ENCODE data around the gene GAL3ST3. TPM values are rescaled to one million over a fixed set of nuclear protein-coding genes. Genes with fewer than 3 reads are reported as not detected.
A peak's percentile ranks its signal among the peaks of the same experiment; 100 is the strongest.
"Not testable (repeated sequence)": the region's sequence is repeated elsewhere in the genome, so short reads cannot be mapped to it uniquely, and the experiment has no call there.

GAL3ST3 gene
- total RNA-seq, 1 donor from 2014 or later = not detected

DNA sequence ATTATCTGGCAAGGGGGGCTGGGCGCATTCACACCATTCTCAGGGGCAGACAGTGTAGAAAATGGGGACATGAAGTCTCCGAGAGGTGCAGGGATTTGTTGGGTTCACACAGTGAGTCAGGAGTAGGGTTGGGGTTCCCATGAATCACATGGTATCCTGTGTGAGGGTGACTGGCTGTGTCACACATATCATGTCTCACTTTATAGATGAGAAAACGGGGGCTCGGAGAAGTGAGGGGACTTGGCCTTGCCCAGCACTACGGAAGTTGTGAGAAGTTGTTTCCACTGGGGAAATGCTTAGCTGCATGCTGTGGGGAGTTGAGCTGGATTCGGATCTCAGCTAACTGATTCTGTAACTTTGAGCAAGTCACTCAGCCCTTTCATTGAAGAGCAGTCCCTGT lies 4.2 kb downstream of the GAL3ST3 start:
- Mint-ChIP-seq H3K4me1 (peaks cover 14% of the 10 kb centered on the region), H3K36me3 (ENCODE audit: low read depth) (no peaks in the 10 kb centered on the region), H3K27me3 (peaks cover 13% of the 10 kb centered on the region), H3K9me3 (no peaks in the 10 kb centered on the region), H3K27ac (peak overlapping the region; percentile 35), H3K4me3 (peak overlapping the region; percentile 27)
- DNase-seq = no peak
- intact Hi-C loops (cut with micrococcal nuclease) = no loop called here

DNA sequence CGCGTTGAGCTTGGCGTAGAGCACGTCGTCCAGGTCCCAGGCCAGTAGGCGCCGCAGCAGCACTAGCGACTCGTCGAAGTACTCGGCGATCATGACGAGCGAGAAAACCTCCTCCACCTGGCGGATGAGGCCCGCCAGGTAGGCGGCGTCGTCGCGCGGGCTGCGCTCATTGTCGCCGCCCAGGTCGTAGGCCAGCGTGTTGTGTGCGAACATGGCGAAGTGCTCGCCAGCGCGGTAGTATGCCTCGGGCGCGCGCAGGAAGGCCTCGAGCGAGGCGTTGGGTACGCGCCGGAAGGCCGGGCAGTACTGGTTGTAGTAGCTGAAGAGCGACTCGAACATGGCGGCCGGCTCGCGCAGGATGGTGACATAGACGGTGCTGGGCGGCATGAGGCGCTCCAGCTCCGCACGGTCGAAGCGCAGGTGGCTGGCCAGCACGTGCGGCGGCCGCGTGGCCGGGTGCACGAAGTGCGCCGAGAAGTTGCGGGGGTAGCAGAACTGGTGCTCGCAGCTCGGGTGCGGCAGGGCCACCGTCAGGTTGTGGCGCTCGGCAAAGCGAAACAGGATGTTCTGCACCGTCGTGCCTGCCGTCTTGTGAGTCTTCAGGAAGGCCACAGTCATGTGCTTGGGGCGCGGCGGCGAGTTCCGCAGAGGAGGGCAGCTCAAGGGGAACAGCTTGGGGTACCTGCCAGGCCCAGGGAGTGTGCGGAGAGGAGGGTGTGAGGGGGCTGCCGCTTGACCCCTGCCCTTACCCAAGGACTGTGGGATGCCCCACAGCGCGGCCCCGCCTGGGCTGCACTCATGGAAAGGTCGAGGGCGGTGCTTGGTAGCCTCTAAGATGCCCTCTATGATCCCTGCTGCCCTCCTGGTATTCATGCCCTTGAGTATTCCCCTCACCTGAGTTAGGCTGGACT lies 5.7 kb downstream of the GAL3ST3 start:
- H3K36me3 Mint-ChIP-seq (ENCODE audit: low read depth) = no peaks in the 10 kb centered on the region
- intact Hi-C loops (cut with micrococcal nuclease) = no loop called here
- DNase-seq = no peak
- H3K9me3 Mint-ChIP-seq = no peaks in the 10 kb centered on the region
- H3K27ac Mint-ChIP-seq = no peak overlapping the region
- peaks cover 11% of the 10 kb centered on the region for H3K27me3 Mint-ChIP-seq
- H3K4me1 Mint-ChIP-seq = peaks cover 10% of the 10 kb centered on the region
- no peak overlapping the region for H3K4me3 Mint-ChIP-seq

DNA sequence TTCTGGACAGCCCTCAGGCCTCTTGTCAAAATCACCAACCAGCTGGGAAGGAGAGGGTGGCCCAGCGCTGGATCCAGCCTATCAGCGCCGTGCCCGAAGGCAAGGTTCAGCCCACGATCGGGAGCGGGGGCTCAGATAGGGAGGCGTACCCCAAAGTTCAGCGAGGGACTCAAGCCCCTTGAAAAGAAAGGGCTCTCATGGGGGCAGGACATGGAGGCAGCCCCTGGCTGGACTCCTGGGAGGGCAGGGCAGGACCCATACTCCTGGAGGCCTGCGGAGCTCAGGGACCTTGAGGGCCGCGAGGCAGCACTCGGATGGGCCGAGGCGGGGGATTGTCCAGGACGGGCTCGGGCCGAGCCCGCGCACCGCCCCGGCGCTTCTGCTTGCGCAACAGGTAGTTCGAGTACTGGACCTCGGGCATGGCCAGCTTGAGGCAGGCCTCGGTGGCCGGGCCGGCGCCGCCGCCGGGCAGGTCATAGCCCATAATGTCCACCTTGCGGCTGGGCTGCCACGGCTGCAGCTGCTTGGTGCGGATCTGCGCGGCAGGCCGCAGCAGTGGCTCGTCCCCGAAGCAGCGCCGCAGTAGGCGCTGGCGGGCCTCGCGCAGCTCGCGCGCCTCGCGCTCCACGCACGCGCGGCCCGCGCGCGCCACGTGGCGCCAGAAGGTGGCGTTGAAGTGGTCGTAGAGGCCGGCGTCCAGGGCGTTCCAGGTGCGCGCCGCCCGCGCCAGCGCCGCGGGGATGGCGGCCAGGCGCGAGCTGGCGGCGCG lies 6.5 kb downstream of the GAL3ST3 start:
- Mint-ChIP-seq H3K36me3 (ENCODE audit: low read depth) (no peaks in the 10 kb centered on the region), H3K27me3 (peaks cover 7% of the 10 kb centered on the region), H3K4me3 (no peak overlapping the region), H3K27ac (no peak overlapping the region), H3K9me3 (no peaks in the 10 kb centered on the region), H3K4me1 (peaks cover 10% of the 10 kb centered on the region)
- intact Hi-C loops (cut with micrococcal nuclease) = no loop called here
- DNase-seq = no peak

- H3K4me1 Mint-ChIP-seq = peaks cover 3% of the 10 kb centered on the region
- H3K36me3 Mint-ChIP-seq (ENCODE audit: low read depth) = no peaks in the 10 kb centered on the region
- H3K27me3 Mint-ChIP-seq = peaks cover 7% of the 10 kb centered on the region
- no peak overlapping the region for H3K27ac Mint-ChIP-seq
- intact Hi-C loops (cut with micrococcal nuclease) = no loop called here
- H3K4me3 Mint-ChIP-seq = no peak overlapping the region
- no peak for DNase-seq
- no peaks in the 10 kb centered on the region for H3K9me3 Mint-ChIP-seq
Observed at GRCh38 chr11:66039765-66040164, 9.2 kb downstream of the GAL3ST3 start.

DNA sequence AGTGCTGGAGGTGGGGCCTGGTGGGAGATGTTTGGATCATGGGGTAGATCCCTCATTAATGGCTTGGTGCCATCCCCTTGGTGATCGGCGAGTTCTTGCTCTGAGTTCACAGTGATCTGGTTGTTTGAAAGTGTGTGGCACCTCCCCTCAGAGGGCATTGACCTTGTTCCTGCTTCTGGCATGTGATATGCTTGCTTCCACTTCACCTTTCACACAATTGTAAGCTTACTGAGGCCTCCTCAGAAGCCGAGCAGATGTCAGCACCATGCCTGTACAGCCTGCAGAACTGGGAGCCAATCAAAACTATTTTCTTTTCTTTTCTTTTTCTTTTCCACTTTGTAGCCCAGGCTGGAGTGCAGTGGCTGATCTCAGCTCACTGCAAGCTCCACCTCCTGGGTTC lies 11.6 kb downstream of the GAL3ST3 start:
- Mint-ChIP-seq H3K4me3 (no peak overlapping the region), H3K9me3 (no peaks in the 10 kb centered on the region), H3K27me3 (peaks cover 10% of the 10 kb centered on the region), H3K36me3 (ENCODE audit: low read depth) (no peaks in the 10 kb centered on the region), H3K27ac (no peak overlapping the region), H3K4me1 (no peaks in the 10 kb centered on the region)
- DNase-seq = no peak
- intact Hi-C loops (cut with micrococcal nuclease) = no loop called here

- H3K9me3 Mint-ChIP-seq = no peaks in the 10 kb centered on the region
- H3K36me3 Mint-ChIP-seq (ENCODE audit: low read depth) = no peaks in the 10 kb centered on the region
- no peak overlapping the region for H3K27ac Mint-ChIP-seq
- no peaks in the 10 kb centered on the region for H3K4me1 Mint-ChIP-seq
- DNase-seq = no peak
- peaks cover 10% of the 10 kb centered on the region for H3K27me3 Mint-ChIP-seq
- no peak overlapping the region for H3K4me3 Mint-ChIP-seq
- intact Hi-C loops (cut with micrococcal nuclease) = no loop called here
Observed at GRCh38 chr11:66036334-66036710, 12.6 kb downstream of the GAL3ST3 start.

DNA sequence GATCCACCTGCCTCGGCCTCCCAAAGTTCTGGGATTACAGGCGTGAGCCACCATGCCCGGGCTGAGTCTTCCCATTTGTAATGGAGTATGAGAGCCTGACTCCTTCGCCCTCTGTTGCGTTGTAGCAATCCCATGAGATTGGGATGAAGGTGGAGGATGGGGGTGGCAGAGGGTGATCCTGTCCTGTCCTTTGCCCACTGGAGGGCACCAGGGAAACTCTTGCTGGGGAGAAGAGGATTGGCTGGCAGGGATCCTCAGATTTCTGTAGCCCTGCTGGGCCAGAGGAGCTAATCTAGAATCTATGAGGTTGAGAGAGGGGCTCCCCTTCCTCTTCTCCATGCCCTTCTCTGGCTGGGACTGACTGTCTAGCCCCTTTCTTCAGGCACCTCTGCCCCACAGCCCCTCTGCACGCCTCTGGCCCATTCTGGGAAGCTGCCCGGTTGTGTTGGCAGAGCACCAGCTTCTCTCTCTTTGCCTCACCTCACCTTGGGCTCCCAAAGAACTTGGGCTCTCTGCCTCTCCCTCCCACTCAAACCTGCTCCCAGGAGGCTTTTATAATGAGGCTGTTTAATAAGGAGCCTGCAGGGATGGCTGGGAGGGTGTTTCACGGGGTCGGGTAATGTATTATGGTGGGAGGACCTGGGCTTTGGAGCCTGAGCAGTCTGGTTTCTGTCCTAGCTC lies 13.2 kb downstream of the GAL3ST3 start:
- Mint-ChIP-seq H3K27me3 (peaks cover 8% of the 10 kb centered on the region), H3K4me3 (no peak overlapping the region), H3K9me3 (no peaks in the 10 kb centered on the region), H3K4me1 (no peaks in the 10 kb centered on the region), H3K36me3 (ENCODE audit: low read depth) (no peaks in the 10 kb centered on the region), H3K27ac (no peak overlapping the region)
- DNase-seq = no peak
- intact Hi-C loops (cut with micrococcal nuclease) = no loop called here

GRCh38 chr11:66032957-66033735 lies 15.8 kb downstream of the GAL3ST3 start:
- Mint-ChIP-seq H3K4me3 (no peak overlapping the region), H3K36me3 (ENCODE audit: low read depth) (no peaks in the 10 kb centered on the region), H3K4me1 (no peaks in the 10 kb centered on the region), H3K27ac (no peak overlapping the region), H3K9me3 (no peaks in the 10 kb centered on the region), H3K27me3 (peaks cover 8% of the 10 kb centered on the region)
- intact Hi-C loops (cut with micrococcal nuclease) = no loop called here
- DNase-seq = no peak

DNA sequence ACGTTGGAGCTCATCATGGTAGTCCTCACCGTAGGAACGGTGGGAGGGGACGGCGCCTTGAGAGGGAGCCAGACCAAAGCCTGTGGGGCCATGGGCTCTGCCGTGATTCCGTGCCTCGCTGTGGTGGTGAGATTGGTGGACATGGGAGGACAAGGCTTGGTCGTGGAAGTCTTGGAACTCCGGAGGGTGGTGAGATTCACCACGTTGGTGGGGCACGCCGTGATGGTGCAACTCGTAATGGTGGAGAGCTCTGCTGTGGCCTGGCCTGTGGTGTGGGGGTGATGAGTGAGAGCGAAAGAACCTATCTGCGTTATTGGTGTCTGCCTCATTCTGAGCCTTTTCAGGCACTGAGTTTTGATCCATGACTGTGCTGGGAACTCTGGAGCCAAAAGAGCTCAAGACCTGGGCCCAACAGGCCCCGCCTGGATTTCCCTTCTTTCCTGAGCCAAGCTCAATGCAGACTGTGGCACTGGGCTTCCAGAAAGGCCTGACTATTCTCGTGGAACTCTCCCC lies 22.9 kb downstream of the GAL3ST3 start, which contains the start of gene CATSPER1:
TSS of gene CATSPER1 (minus strand) at position 463 of the 513 bp plus-strand sequence. CDS start at position 363, 100 bp downstream.
- Mint-ChIP-seq H3K4me3 (no peak within 1 kb of the TSS), H3K27me3 (peaks cover 14% of the 10 kb centered on the region), H3K9me3 (no peaks in the 10 kb centered on the region), H3K27ac (no peak within 1 kb of the TSS), H3K36me3 (ENCODE audit: low read depth) (no peaks in the 10 kb centered on the region), H3K4me1 (peaks cover 10% of the 10 kb centered on the region)
- intact Hi-C loops (cut with micrococcal nuclease) = no loop called here
- DNase-seq = no peak

- intact Hi-C loops (cut with micrococcal nuclease); H3K36me3 Mint-ChIP-seq (ENCODE audit: low read depth); H3K9me3 Mint-ChIP-seq; H3K27me3 Mint-ChIP-seq; DNase-seq; H3K27ac Mint-ChIP-seq; H3K4me3 Mint-ChIP-seq: not testable (repeated sequence)
- peaks cover 14% of the 10 kb centered on the region for H3K4me1 Mint-ChIP-seq
Observed at GRCh38 chr11:66023186-66023440, 25.8 kb downstream of the GAL3ST3 start.

- Mint-ChIP-seq H3K4me1 (peaks cover 16% of the 10 kb centered on the region), H3K9me3 (no peaks in the 10 kb centered on the region), H3K4me3 (peak overlapping the region; percentile 62), H3K27me3 (peaks cover 7% of the 10 kb centered on the region), H3K27ac (no peak overlapping the region), H3K36me3 (ENCODE audit: low read depth) (no peaks in the 10 kb centered on the region)
- intact Hi-C loops (cut with micrococcal nuclease) = no loop called here
- peak; percentile 95 for DNase-seq
Observed at GRCh38 chr11:66022401-66023185, 26.4 kb downstream of the GAL3ST3 start.

DNA sequence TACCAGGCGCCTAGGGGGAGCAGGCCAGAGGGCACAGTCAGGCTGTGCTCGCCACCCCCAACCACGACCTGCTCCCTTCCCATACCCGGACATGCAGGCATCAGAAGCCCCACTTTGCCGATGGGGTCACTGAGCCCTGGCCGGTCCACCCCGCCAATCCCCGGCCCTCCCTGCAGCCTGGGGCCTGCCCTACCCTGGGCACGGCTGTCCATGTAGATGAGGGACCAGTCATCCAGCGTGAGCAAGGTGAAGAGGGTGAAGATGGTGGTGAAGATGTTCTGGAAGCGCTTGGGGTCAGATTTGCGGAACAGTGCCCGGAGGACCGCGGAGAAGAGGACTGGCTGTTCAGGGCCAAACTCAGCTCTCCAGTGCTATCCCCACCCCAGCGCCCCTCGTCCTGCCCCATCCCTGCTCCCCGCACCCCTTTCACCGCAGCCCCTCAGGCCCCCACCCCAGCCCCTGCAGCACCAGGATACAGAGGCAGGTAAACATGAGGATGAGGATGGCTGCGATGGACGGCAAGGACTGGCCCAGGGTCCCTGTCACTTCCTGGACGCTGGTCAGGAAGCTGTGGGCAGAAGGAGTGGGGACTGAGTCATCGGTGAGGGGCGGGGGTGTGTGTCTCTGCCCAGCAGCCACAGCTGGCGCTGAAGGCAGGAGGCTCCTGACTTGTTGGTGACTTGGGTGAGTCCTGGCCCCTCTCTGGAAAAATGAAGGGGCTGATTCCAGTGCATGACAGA lies 28.2 kb downstream of the GAL3ST3 start:
- no peaks in the 10 kb centered on the region for H3K36me3 Mint-ChIP-seq (ENCODE audit: low read depth)
- peak overlapping the region; percentile 40 for H3K4me3 Mint-ChIP-seq
- DNase-seq = no peak
- peak overlapping the region; percentile 32 for H3K27ac Mint-ChIP-seq
- intact Hi-C loops (cut with micrococcal nuclease) = no loop called here
- no peaks in the 10 kb centered on the region for H3K9me3 Mint-ChIP-seq
- H3K4me1 Mint-ChIP-seq = peaks cover 21% of the 10 kb centered on the region
- H3K27me3 Mint-ChIP-seq = peaks cover 7% of the 10 kb centered on the region

All from activated CD4-positive, alpha-beta T cell treated with anti-CD3 and anti-CD28 coated beads, Interleukin-2, amount 10 ng/mL, durations not matched to agents 24 days and 14 days (primary cell).